ENCODE measurements around the gene CNTNAP4. TPM values are rescaled to one million over a fixed set of nuclear protein-coding genes. Genes with fewer than 3 reads are reported as not detected.

CNTNAP4 gene
- polyA plus RNA-seq, 1 of the 3 experiments (the other 2 are of a cell fraction): not detected

- H3F3A ChIP-seq (replicated peaks; ENCODE audit: insufficient read depth): no peaks in the 10 kb centered on the region
- no peak overlapping the region for H3K9ac ChIP-seq
- H3K4me2 ChIP-seq: no peak overlapping the region
- H4K20me1 ChIP-seq (ENCODE audit: insufficient read depth): no peaks in the 10 kb centered on the region
- H3K27ac ChIP-seq (ENCODE audit: low read depth in 2 of 2, low read length in 1 of 2): no peak overlapping the region
- H3K79me2 ChIP-seq (ENCODE audit: insufficient read depth): no peaks in the 10 kb centered on the region
- H3K9me2 ChIP-seq: no peaks in the 10 kb centered on the region
- TF ChIP-seq JUND (IDR thresholded peaks at IDR 0.05) (no peak), USF2 (IDR thresholded peaks at IDR 0.05; ENCODE audit: borderline replicate concordance, low read depth, low read length) (no peak), CHD2 (IDR thresholded peaks at IDR 0.05; ENCODE audit: low read length, partially characterized antibody) (no peak), SMC3 (IDR thresholded peaks at IDR 0.05; ENCODE audit: low read depth, low read length) (no peak), MEF2A (IDR thresholded peaks at IDR 0.05; ENCODE audit: borderline replicate concordance, low read depth) (no peak), RFX5 (IDR thresholded peaks at IDR 0.05; ENCODE audit: low read length) (no peak)
- TF ChIP-seq, protein P1, sequence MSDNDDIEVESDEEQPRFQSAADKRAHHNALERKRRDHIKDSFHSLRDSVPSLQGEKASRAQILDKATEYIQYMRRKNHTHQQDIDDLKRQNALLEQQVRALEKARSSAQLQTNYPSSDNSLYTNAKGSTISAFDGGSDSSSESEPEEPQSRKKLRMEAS (IDR thresholded peaks at IDR 0.05; ENCODE audit: low read depth): no peak
- TF ChIP-seq, protein P2, sequence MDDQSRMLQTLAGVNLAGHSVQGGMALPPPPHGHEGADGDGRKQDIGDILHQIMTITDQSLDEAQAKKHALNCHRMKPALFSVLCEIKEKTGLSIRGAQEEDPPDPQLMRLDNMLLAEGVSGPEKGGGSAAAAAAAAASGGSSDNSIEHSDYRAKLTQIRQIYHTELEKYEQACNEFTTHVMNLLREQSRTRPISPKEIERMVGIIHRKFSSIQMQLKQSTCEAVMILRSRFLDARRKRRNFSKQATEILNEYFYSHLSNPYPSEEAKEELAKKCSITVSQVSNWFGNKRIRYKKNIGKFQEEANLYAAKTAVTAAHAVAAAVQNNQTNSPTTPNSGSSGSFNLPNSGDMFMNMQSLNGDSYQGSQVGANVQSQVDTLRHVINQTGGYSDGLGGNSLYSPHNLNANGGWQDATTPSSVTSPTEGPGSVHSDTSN (IDR thresholded peaks at IDR 0.05): no peak
- no peaks in the 10 kb centered on the region for H3K36me3 ChIP-seq (replicated peaks in 1 of 2; ENCODE audit: control insufficient read depth in 1 of 2, insufficient read depth in 2 of 2, low read length in 1 of 2)
- 34% methylated on average over 1 of the region's 1 CpG for WGBS (ENCODE audit: low lambda C conversion rate)
- no peaks in the 10 kb centered on the region for H3K4me1 ChIP-seq (ENCODE audit: control insufficient read depth in 1 of 2, insufficient read depth in 2 of 2, low read depth in 1 of 2, low read length in 1 of 2)
- H3K27me3 ChIP-seq (ENCODE audit: insufficient read depth): no peaks in the 10 kb centered on the region
- CTCF ChIA-PET: no interaction called here
- POLR2A ChIA-PET: no interaction called here
- no peak overlapping the region for H3K4me3 ChIP-seq (ENCODE audit: low read depth in 2 of 2, low read length in 1 of 2)
- no peaks in the 10 kb centered on the region for H3K9me3 ChIP-seq
- H2AFZ ChIP-seq (ENCODE audit: low read depth): no peak overlapping the region
- no peak for DNase-seq
These were observed 33.6 kb upstream of the CNTNAP4 start for GRCh38 chr16:76243620-76244019.

GRCh38 chr16:76246587-76246986 is 30.6 kb upstream of the CNTNAP4 start:
- Histone ChIP-seq H3K9me2 (no peaks in the 10 kb centered on the region), H3K4me1 (ENCODE audit: control insufficient read depth in 1 of 2, insufficient read depth in 2 of 2, low read depth in 1 of 2, low read length in 1 of 2) (no peaks in the 10 kb centered on the region), H3K36me3 (replicated peaks in 1 of 2; ENCODE audit: control insufficient read depth in 1 of 2, insufficient read depth in 2 of 2, low read length in 1 of 2) (no peaks in the 10 kb centered on the region), H3K4me3 (ENCODE audit: low read depth in 2 of 2, low read length in 1 of 2) (no peak overlapping the region), H3K79me2 (ENCODE audit: insufficient read depth) (no peaks in the 10 kb centered on the region), H3K27ac (ENCODE audit: low read depth in 2 of 2, low read length in 1 of 2) (no peak overlapping the region), H3K9me3 (no peaks in the 10 kb centered on the region), H3K4me2 (no peak overlapping the region), H3F3A (replicated peaks; ENCODE audit: insufficient read depth) (no peaks in the 10 kb centered on the region), H3K27me3 (ENCODE audit: insufficient read depth) (no peaks in the 10 kb centered on the region), H2AFZ (ENCODE audit: low read depth) (no peak overlapping the region), H3K9ac (no peak overlapping the region), H4K20me1 (ENCODE audit: insufficient read depth) (no peaks in the 10 kb centered on the region)
- ChIA-PET POLR2A (no interaction called here), CTCF (no interaction called here)
- WGBS (ENCODE audit: low lambda C conversion rate): 36% methylated on average over 3 of the region's 3 CpGs
- no peak for DNase-seq
- TF ChIP-seq, protein P3, sequence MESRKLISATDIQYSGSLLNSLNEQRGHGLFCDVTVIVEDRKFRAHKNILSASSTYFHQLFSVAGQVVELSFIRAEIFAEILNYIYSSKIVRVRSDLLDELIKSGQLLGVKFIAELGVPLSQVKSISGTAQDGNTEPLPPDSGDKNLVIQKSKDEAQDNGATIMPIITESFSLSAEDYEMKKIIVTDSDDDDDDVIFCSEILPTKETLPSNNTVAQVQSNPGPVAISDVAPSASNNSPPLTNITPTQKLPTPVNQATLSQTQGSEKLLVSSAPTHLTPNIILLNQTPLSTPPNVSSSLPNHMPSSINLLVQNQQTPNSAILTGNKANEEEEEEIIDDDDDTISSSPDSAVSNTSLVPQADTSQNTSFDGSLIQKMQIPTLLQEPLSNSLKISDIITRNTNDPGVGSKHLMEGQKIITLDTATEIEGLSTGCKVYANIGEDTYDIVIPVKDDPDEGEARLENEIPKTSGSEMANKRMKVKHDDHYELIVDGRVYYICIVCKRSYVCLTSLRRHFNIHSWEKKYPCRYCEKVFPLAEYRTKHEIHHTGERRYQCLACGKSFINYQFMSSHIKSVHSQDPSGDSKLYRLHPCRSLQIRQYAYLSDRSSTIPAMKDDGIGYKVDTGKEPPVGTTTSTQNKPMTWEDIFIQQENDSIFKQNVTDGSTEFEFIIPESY (IDR thresholded peaks at IDR 0.05; ENCODE audit: borderline replicate concordance, low read depth): no peak
- TF ChIP-seq FOXM1 (IDR thresholded peaks at IDR 0.05; ENCODE audit: low read depth) (no peak), CTCF (IDR thresholded peaks at IDR 0.05) (no peak), RXRA (IDR thresholded peaks at IDR 0.05; ENCODE audit: borderline replicate concordance, low read depth) (no peak), TAF1 (IDR thresholded peaks at IDR 0.05; ENCODE audit: borderline replicate concordance, low read depth, low read length) (no peak), POLR2AphosphoS5 (IDR thresholded peaks at IDR 0.05; ENCODE audit: low read depth, low read length) (no peak), MXI1 (IDR thresholded peaks at IDR 0.05; ENCODE audit: low read depth, low read length) (no peak), YY1 (IDR thresholded peaks at IDR 0.05; ENCODE audit: low read depth) (no peak), RAD21 (IDR thresholded peaks at IDR 0.05; ENCODE audit: low read length) (no peak), JUND (IDR thresholded peaks at IDR 0.05) (no peak)
- TF ChIP-seq, protein P2 (IDR thresholded peaks at IDR 0.05): no peak

Data from SK-N-SH (cell line).